GM18517 (cell line): ENCODE measurements around the gene TSC22D3.
"Not testable (repeated sequence)": the region's sequence is repeated elsewhere in the genome, so short reads cannot be mapped to it uniquely, and the experiment has no call there.

Experiments used
- ATAC-seq: cut with Tn5 transposase; IDR thresholded peaks from one replicate; pipeline ENCODE4 v1.9.1; 2021; ENCODE audit warnings: mild to moderate bottlenecking, moderate library complexity; ENCODE audit not compliant: unreplicated experiment

The TSC22D3 gene

DNA sequence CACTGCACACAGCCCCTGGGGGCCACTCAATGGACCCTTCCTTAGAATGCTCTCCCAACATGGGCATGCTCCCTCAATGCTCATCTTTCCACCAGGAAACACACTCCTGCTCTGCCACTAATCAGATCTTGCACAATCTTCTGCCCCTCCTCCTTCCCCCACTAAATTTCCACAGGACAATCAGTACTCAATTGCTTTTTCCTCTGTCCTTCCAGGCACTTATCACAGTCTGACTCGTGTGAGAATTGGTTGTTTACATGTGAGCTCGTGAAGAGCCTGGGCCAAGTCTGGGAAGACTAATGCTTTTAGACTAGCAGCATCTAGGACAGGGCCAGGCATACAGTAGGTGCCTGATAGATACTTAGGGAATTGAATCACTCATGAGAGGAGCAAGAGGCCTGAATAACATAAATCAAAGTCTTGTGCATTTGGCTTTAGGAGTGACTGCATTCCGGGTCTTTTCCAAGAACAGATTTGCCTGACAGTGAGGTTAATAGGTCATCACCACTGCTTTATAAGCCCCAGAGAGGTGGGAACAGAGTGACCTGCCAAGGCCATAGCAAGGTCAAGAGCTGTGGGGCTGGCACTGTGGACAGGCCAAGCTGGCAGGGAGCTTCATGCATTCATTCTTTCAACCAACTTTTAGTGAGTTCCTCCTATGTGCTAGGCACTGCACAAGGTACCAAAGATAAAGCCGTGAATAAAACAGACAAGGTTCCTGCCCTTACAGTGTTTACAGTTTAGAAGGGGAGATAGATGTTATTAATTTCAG lies 92.3 kb downstream of the TSC22D3 start:
- ATAC-seq = no peak

DNA sequence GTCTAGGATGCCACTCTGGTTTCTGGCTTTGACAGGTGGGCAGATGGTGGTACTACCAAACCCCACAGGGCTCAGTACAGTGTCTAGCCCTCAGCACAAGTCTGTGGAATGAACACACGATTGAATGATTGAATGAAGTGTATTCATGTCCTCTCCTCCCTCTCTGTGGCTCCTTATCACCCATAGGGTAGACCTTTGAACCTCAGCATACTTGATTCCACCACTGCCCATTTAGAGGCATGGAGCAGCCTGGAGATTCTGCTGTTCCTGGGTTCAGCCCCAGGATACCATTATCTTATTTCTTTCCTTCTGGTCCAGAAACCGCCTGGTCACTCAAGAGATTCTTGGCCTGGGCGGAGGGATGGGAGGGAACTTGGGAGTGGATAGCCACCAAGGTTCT lies 93.3 kb downstream of the TSC22D3 start:
- ATAC-seq = no peak

DNA sequence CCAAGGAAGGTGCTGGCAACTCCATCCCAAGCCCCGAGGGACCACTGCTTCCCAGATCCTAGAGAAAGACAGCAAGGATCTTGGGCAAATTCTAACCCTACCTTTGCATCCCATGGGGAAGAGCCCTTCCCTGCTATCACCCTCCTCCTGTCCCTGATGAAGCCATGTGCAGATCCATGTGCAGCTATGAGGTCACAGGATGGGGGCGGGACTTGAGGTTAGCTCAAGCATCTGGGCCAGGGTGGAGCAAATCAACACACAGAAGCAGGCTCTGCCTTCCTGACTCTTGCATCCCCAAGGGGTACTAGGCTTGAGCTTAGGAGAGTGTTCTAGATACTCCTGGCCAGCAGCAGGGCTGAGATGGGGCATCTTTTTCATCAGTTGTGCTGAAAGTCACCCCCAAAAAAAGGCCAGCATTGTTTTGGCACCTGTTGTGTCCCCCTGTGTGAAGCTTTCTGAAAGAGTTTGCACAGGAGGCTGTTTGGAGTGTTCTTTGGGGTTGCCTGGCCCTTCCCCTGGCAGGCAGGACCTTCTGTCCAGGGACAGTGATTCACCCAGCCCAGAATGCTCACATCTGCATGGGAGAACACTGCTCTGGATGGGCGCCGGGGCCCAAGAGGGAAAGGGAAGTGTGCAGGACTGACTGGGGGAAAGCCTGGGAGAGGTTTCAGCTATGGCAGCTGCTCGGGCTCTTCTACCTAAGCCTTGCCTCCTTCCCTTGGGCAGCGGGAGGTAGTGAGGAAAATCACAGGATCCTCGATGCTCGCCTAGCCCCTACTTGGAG lies 96.4 kb downstream of the TSC22D3 start:
- no peak for ATAC-seq

DNA sequence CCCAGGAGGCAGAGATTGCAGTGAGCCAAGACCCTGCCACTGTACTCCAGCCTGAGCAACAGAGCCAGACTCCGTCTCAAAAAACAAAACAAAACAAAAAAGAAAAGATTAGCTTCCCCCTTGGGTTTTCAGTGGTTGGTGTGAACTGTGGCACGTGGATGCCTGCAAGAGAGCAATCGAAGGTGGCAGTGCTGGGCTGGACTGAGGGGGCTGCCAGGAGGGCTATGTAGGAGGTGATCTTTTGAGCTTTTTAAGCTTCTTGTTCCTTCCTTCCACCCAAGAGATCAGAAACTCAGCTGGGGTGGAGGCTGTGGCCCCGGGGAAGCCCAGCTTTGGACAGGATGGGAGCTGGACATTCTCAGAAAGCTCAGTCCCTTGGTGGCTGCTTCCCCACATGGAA lies 97.7 kb downstream of the TSC22D3 start:
- no peak for ATAC-seq

DNA sequence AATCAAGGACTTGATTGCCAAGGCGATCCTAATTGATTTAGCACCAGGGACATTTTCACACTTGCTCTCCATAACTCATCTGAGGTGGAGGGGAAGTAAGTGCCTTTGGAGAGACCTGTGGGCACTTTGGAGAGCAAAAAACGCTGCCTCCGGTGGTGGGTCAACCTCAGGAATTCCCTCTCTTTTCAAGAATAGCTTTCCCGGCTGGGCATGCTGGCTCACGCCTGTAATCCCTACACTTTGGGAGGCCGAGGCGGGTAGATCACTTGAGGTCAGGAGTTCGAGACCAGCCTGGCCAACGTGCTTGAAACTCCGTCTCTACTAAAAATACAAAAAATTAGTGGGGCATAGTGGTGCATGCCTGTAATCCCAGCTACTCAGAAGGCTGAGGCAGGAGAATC lies 98.1 kb downstream of the TSC22D3 start:
- ATAC-seq = no peak

DNA sequence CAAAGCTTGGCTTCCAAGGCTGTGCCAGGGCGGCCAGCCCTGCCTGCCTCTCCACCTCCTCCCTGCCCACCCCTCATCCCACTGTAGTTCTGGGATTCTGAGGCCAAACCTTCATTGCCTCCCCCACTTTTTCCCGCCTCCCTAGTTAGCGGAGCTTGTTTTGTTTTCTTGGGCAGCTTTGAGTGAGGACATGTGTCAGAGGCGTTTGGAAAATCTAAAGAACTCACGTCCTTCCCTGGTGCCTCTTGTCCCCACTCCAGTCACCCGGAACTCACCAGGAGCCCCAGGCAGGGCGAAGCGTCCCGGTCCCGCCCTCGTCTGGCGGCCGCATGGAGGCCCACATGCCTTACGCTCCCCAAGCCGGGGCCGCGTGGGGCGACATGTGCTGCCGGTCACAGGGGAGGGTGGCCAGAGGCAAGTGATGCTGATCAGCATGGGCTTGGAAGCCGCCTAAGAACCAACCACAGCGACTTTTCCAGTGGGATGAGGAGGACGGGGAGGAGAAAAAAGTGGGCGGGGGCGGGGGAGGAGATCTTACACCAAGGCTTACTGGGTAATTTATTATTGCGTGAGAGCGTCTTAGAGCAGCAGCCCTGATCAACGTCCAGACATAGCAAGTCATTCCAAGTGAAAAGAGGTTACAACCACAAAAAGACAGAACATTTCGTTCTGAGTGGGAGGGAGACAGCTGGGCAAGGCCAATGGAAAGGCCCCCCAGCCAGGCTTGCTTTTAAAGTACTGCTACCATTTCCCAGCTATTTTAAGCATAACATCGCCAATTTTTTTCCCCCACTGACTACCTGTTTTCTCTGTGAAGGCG lies 98.8 kb downstream of the TSC22D3 start:
- no peak for ATAC-seq

DNA sequence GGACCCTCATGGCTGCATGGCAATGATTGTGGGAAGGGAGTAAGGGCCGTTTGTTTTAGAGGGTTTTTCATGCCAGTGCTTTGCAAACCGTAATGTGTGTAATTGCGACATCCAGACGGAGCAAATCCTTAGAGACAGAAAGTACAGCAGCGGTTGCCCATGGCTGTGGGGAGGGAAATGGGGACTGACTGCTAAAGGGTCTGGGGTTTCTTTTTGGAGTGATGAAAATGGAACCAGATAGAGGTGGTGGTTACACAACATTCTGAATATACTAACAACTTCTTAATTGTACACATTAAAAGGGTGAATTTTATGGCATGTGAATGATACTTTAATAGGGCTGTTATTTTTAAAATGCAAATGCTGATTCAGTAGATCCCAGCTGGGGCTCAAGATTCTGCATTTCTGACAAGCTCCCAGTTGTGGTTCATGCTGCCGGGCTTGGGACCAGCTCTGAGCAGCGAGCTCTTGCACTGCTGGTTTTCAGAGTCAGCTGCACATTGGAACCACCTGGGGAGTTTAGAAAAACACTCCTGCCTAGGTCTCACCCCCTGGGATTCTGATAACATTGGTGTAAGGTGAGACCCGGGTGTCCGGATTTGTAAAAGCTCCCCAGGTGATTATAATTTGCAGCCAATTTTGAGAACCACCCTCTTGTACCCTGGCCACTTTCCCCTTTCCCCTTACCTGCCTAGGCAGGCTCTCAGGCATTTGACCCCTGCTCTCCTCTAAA lies 99.6 kb downstream of the TSC22D3 start:
- ATAC-seq = no peak

DNA sequence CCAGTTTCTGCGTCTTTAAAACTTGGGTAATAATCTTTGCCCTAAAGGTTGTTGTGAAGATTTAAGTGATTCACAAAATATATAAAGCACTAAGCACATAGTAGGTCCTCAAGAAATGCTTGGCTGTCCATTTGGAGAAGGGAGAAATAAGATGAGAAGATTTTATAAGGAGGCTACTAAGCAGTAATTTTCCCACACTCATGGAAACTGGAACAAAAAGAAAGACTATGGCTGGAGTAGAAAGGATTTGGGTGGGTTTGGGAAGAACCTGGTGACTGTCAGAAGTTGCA lies 100.3 kb downstream of the TSC22D3 start:
- ATAC-seq = no peak

DNA sequence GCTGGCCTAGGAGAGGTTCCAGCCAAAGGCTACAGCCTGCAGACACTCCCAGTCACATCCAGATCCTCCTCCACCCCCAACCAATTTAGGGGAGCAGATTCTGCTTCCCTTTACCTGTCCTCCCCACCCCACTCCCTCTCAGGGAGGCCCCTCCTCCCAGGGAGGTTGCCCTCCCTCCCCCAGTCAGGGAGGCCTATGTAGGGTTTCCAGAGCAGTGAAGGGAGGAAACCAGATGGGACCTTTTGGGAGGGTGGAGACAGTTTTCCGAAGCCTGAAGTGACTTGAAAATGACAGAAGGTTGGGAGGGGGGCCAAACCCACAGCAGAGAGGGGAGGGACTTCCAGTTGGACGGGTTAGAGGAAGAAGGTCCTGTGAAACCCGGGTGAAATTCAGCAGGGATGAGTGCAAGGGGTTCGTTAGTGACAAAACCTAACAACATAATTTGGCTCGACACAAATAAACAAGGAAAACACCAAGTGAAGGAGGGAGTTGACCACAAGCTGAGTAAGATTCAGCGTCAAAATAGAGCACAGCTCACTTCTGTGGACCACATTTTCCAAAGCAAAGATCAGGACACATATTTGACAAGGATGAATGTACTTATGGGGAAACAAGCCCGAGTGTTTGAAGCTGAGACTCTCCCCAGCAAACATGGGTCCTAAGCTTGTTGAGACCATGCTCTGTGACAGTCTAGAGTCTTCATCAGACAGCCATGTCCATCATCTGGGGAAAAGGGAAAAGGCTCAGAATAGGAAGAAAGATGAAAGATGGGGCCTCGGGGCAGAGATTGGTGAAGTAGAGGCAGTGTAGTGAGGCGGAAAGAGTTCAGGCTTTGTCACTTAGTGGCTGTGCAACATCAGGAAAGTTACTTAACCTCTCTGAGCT lies 100.9 kb downstream of the TSC22D3 start:
- peak; percentile 15 for ATAC-seq

DNA sequence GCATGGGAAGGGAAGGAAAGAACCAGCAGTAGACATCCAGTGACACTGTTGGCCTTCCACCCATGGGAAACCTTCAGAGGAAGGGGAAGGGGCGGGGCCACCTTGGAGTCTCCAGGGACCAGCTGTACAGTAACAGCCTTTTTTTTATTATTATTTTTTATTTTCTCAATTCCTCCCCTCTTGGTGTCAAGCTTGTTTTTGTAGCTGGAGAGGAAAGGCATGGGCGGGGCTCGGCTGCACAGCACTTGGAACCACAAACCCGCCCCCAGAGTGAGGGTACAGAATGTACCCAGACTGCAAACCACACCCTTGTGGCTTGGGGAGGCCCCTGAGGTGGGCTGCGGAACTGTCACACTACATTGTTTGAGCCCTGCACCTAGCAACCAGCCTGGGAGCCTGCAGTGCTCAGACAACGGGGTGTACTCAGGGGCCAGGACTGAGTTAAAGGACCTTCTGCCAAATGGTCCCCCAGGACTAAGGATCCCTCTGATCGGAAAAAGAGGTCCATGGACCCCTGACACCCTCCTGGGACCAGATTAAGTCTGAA lies 101.6 kb downstream of the TSC22D3 start:
- peak; percentile 91 for ATAC-seq

DNA sequence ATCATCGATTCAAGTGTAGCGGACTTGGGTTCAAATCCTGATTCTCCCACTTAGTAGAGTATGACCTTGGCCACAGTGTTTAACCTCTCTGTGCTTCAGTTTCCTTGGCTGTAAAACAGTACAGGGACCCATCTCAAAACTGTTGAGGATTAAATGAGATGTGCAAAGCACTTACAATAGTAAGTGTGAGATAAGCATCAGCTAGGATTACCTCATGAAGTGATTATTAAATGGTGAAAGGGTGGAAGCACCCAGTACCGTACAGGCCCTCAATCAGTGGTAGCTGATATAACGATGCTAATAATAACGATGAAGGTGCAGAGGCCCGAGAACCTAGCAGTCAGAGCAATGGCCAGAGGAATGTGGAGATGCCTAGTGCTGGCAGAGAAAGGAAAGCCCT lies 102.2 kb downstream of the TSC22D3 start:
- ATAC-seq = peak; percentile 4

DNA sequence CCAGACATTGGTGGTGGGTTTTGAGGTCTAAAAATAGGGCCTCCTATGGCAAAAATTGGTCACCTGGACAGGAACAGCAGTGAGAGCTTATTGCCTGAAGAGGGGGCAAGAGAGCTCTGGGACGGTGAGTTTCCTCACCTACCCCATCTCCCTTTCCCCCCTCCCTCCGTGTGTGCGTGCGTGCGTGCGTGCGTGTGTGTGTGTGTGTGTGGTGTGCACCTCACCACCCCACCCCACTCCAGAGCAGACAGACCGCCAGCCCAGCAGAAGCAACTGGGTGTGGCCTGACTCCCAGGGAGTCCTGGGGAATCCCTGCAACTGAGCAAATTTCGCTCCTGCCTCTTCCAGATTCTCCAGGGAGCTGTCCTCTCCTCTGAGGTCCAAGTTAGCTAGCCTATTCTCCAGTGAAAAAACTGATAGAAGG lies 102.6 kb downstream of the TSC22D3 start:
- ATAC-seq = peak; percentile 30

DNA sequence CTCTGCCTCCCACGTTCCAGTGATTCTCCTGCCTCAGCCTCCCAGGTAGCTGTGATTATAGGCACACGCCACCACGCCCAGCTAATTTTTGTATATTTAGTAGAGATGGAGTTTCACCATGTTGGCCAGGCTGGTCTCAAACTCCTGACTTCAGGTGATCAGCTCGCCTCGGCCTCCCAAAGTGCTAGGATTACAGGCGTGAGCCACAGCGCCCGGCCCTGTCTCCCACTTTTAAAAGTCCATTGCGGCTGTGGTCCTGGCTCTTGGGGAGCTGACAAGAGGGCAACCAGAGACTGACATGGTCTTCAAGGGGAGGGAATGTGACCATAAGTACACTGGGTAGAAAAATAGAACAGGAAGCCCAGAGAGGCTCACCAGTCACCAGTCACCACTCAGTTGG lies 104.3 kb downstream of the TSC22D3 start:
- ATAC-seq = not testable (repeated sequence)

DNA sequence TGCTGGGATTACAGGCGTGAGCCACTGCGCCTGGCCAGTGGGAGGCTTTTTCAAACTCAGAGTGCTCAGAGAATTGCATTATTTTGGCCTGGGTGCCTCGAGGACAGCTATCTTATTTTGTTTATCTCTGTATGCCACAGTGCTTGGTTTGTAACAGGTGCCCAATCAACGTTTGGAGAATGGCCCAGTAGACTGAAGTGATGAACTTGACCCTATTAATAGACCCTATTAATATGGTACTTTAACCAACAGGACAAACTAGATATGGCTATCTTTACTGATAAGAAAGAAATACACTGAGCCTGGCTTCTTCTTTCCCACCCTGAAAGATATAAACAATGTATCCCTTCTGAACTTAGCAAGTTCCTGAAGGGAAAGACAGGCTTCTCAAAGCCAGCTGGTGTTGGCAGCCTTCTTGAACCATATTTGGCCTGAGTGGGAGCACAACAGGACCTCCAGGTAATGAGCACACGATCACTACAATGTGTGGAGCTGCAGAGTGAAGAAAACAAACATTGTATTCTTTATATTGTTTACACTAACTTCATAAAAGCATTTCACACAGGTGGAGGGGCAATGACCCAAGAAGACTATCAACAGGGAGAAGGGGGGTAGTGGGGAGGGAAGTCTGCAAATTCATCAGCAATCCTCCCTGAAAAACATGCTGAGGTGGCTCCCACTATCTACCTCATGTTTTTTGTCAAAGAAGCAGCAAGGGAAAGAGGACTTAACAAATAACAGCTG lies 105.5 kb downstream of the TSC22D3 start:
- ATAC-seq = no peak

DNA sequence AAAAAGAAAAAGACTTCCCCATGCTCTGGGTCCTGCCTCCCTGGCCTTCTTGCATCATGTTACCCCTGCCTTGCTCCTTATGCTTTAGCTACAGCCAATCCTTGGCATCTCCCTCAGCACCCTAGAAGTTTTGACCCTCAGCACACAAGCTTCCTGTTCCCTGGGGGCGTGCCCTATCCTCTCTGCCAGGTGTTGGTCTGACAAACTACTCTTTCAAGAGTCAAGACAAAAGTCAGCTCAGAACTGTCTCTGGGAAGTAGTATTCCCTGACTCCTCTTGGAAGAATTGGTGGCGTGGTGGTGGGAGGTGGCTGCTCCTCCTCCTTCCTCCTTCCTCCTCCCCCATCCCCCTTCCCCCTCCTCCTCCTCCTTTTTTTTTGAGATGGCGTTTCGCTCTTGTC lies 106.3 kb downstream of the TSC22D3 start:
- no peak for ATAC-seq

DNA sequence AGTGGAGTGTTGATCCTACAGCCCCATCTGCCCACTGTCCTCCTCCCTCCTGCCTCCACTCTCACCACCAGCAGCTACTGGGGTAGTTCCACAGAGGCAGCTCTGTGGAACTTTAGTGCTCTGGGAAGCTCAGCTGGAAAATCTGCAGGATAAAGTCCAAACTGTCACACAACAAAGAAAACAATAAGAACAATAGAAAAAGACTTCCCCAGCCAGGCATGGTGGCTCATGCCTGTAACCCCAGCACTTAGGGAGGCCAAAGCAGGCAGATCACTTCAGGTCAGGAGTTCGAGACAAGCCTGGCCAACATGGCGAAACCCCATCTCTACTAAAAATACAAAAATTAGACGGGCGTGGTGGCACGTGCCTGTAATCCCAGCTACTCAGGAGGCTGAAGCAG lies 106.9 kb downstream of the TSC22D3 start:
- ATAC-seq = not testable (repeated sequence)

DNA sequence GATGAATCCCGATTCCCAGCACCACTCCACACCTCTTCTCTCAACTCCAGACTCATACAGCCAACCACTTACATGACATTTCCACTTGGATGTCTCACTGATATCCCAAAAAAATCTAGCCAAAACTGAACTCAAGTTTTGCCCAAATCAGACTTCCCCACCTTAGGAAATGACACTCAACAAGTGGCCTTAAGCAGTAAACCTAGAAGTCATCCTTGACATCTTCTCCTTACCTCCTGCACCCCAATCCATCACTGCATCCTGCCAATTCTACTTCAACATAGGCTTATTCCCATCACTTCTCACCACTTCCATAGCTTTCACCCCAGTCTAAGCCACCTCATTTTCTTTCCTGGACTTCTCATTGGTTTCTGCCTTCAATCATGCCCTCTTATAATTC lies 108.2 kb downstream of the TSC22D3 start:
- no peak for ATAC-seq

DNA sequence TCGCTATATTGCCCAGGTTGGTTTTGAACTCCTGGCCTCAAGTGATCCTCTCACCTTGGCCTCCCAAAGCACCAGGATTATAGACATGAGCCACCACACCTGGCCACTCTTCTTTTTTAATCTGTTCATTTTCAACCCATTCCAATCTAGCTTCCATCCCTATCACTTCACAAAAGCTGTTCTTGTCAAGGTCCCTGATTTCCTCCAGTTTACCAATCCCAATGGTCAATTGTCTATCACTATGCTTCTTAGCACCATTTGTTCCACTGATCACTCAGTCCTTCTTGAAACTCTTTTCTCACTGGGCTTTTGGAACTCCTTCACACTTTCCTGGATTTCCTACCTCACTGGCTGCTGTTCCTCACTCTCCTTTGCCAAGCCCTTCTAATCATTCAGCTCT lies 108.7 kb downstream of the TSC22D3 start:
- no peak for ATAC-seq
